B cell (primary cell): ENCODE results near the gene OPHN1. TPM values are rescaled to one million over a fixed set of nuclear protein-coding genes. Genes with fewer than 3 reads are reported as not detected.

Source experiments
- ATAC-seq: fragments of 200-7000 bp; cut with Tn5 transposase; one replicate; pipeline ENCODE4 v1.10.0; 2021; ENCODE audit warnings: low read depth, mild to moderate bottlenecking, moderate number of reproducible peaks, moderate library complexity
- CTCF ChIA-PET: fragments of 350-600 bp; sonication (Branson Sonifier 250); formaldehyde crosslinking; loops from one replicate; lab custom pipeline; 2021; ENCODE audit warnings: antibody characterized with exemption, inconsistent platforms; lab: Charles Lee
- POLR2A ChIA-PET: fragments of 350-600 bp; sonication (Branson Sonifier 250); formaldehyde crosslinking; loops from one replicate; lab custom pipeline; 2021; ENCODE audit warnings: antibody characterized with exemption; lab: Charles Lee
- DNase-seq: peaks from one replicate; pipeline ENCODE4 v3.0.0; 2013
- H2AFZ ChIP-seq: 2 replicates; pipeline ENCODE4 v1.6.1; 2012; ENCODE audit warnings: mild to moderate bottlenecking, low read depth, low read length; ENCODE audit not compliant: insufficient read depth, poor library complexity, severe bottlenecking
- H3K27ac ChIP-seq, 2 donors: 1 replicate in 1 of 2; 2 replicates in 1 of 2; pipeline ENCODE4 v1.5.1; 2012 to 2013; ENCODE audit warnings: low read length in 2 of 2, mild to moderate bottlenecking in 2 of 2, moderate library complexity in 1 of 2
- H3K27me3 ChIP-seq, 4 experiments: fragments of 200-600 bp in 1 of 4; sonication (generic) in 1 of 4; replicated peaks in 1 of 4; 1 replicate in 2 of 4; 2 replicates in 2 of 4; pipeline versions ENCODE4 v1.6.1 to v1.7.0; 2013 to 2016; ENCODE audit warnings: low read length in 3 of 4, mild to moderate bottlenecking in 2 of 4, mixed read lengths in 1 of 4, moderate library complexity in 1 of 4; ENCODE audit not compliant: insufficient read depth in 4 of 4, control insufficient read depth in 3 of 4; ENCODE audit errors: control extremely low read depth in 1 of 4
- H3K36me3 ChIP-seq, 2 experiments: replicated peaks in 1 of 2; 1 replicate in 1 of 2; 2 replicates in 1 of 2; pipeline versions ENCODE4 v1.6.1 to v1.7.1; 2013; ENCODE audit warnings: low read length in 1 of 2; ENCODE audit not compliant: insufficient read depth in 2 of 2, control insufficient read depth in 1 of 2; ENCODE audit errors: control extremely low read depth in 1 of 2, extremely low read depth in 1 of 2
- H3K4me1 ChIP-seq, 2 donors: fragments of 200-600 bp in 1 of 2; sonication (generic) in 1 of 2; 1 replicate in 1 of 2; 2 replicates in 1 of 2; pipeline versions ENCODE4 v1.5.1 to v1.6.1; 2013 to 2017; ENCODE audit warnings: low read length in 2 of 2; ENCODE audit not compliant: control insufficient read depth in 2 of 2, insufficient read depth in 2 of 2
- H3K4me2 ChIP-seq: replicated peaks from 2 replicates; pipeline ENCODE3; 2012; ENCODE audit warnings: mild to moderate bottlenecking, low read depth, low read length; ENCODE audit not compliant: poor library complexity, severe bottlenecking
- H3K4me3 ChIP-seq, 5 experiments: fragments of 200-600 bp in 1 of 5; sonication (generic) in 1 of 5; 1 replicate in 3 of 5; 2 replicates in 2 of 5; pipeline versions ENCODE4 v1.5.1 to v1.7.0; 2011 to 2016; ENCODE audit warnings: low read length in 4 of 5, mild to moderate bottlenecking in 4 of 5, low read depth in 2 of 5, control low read depth in 1 of 5, moderate library complexity in 1 of 5; ENCODE audit not compliant: insufficient read depth in 1 of 5; ENCODE audit errors: control extremely low read depth in 1 of 5, extremely low read depth in 1 of 5
- H3K79me2 ChIP-seq: fragments of 200-600 bp; sonication (generic); one replicate; pipeline ENCODE4 v1.6.0; 2016; ENCODE audit warnings: low read length; ENCODE audit not compliant: control insufficient read depth, insufficient read depth
- H3K9ac ChIP-seq: fragments of 200-600 bp; sonication (generic); 2 replicates; pipeline ENCODE4 v1.6.1; 2017; ENCODE audit warnings: mild to moderate bottlenecking, low read length, moderate library complexity
- H3K9me3 ChIP-seq, 3 donors: one replicate each; pipeline versions ENCODE4 v1.6.1 to v1.7.1; 2013; ENCODE audit warnings: low read length in 2 of 3; ENCODE audit not compliant: control insufficient read depth in 2 of 3, insufficient read depth in 1 of 3; ENCODE audit errors: control extremely low read depth in 1 of 3
- H4K20me1 ChIP-seq: 2 replicates; pipeline ENCODE4 v1.6.0; 2012; ENCODE audit warnings: mild to moderate bottlenecking, low read length; ENCODE audit not compliant: insufficient read depth, control insufficient read depth, poor library complexity, severe bottlenecking
- H3K27ac Mint-ChIP-seq: one replicate; pipeline ENCODE4 v1.8.0; 2021; ENCODE audit warnings: mixed read lengths
- H3K27me3 Mint-ChIP-seq: one replicate; pipeline ENCODE4 v1.8.0; 2021; ENCODE audit warnings: mixed read lengths
- H3K4me1 Mint-ChIP-seq: one replicate; pipeline ENCODE4 v1.8.0; 2021; ENCODE audit warnings: mixed read lengths
- H3K4me3 Mint-ChIP-seq: one replicate; pipeline ENCODE4 v1.8.0; 2021; ENCODE audit warnings: mixed read lengths
- H3K9me3 Mint-ChIP-seq: one replicate; pipeline ENCODE4 v1.8.0; 2022; ENCODE audit warnings: mixed read lengths; ENCODE audit not compliant: insufficient read depth
- EZH2 ChIP-seq: IDR thresholded peaks from 2 replicates; pipeline ENCODE4 v1.6.1; 2012; ENCODE audit warnings: borderline replicate concordance, low read depth, mild to moderate bottlenecking, moderate library complexity, low read length; ENCODE audit not compliant: insufficient read depth, poor library complexity, severe bottlenecking
- WGBS: methylation state at CpG from one replicate; pipeline ENCODE4 v1.1.5; 2013; ENCODE audit warnings: missing lambda C conversion rate; ENCODE audit not compliant: insufficient coverage; 5-methylcytosine and 5-hydroxymethylcytosine counted together
- intact Hi-C: fragments of 100-400 bp; cut with micrococcal nuclease; formaldehyde crosslinking; loops from one replicate; pipeline ENCODE4 v1.10.0; 2022
- polyA plus RNA-seq: library from polyadenylated mRNA; depleted of rRNA; stranded (reverse); fragments of >200 nt; gene quantifications from 2 replicates; pipeline ENCODE4 v1.2.3, GENCODE V29; 2012
- total RNA-seq, 2 donors: library from RNA; stranded (reverse); fragments of 120-200 nt in 1 of 2; gene quantifications; 1 replicate in 1 of 2; 2 replicates in 1 of 2; pipeline versions ENCODE4 v1.2.3 to v1.2.4, GENCODE V29; 2013 to 2022
- TF ChIP-seq, protein P1 (sequence below): fragments of 200-600 bp; IDR thresholded peaks from one replicate; pipeline ENCODE4 v1.8.0; 2022; ENCODE audit warnings: antibody characterized with exemption, mild to moderate bottlenecking

The OPHN1 gene
- total and polyA plus RNA-seq, 2 donors (not counting 1 experiment from before 2014, with no cell fraction given), result 0.03 to 0.17 TPM

- Histone ChIP-seq H2AFZ (no peak overlapping the region), H3K4me1 (no peaks in the 10 kb centered on the region), H3K36me3 (no peaks in the 10 kb centered on the region), H3K4me3 (no peak overlapping the region), H4K20me1 (no peaks in the 10 kb centered on the region), H3K79me2 (no peaks in the 10 kb centered on the region), H3K27me3 (no peaks in the 10 kb centered on the region), H3K27ac (no peak overlapping the region), H3K9ac (no peak overlapping the region), H3K4me2 (no peak overlapping the region), H3K9me3 (no peaks in the 10 kb centered on the region)
- intact Hi-C loops, result no loop called here
- no peak overlapping the region for H3K4me3 Mint-ChIP-seq
- H3K9me3 Mint-ChIP-seq, result no peaks in the 10 kb centered on the region
- POLR2A ChIA-PET, result no interaction called here
- no peak for TF ChIP-seq EZH2
- TF ChIP-seq, protein P1, sequence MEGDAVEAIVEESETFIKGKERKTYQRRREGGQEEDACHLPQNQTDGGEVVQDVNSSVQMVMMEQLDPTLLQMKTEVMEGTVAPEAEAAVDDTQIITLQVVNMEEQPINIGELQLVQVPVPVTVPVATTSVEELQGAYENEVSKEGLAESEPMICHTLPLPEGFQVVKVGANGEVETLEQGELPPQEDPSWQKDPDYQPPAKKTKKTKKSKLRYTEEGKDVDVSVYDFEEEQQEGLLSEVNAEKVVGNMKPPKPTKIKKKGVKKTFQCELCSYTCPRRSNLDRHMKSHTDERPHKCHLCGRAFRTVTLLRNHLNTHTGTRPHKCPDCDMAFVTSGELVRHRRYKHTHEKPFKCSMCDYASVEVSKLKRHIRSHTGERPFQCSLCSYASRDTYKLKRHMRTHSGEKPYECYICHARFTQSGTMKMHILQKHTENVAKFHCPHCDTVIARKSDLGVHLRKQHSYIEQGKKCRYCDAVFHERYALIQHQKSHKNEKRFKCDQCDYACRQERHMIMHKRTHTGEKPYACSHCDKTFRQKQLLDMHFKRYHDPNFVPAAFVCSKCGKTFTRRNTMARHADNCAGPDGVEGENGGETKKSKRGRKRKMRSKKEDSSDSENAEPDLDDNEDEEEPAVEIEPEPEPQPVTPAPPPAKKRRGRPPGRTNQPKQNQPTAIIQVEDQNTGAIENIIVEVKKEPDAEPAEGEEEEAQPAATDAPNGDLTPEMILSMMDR, result no peak
- DNase-seq (no peak), ATAC-seq (no peak)
- no CpG with 5 or more reads among the region's 3 CpGs for WGBS
- H3K4me1 Mint-ChIP-seq, result no peaks in the 10 kb centered on the region
- H3K27ac Mint-ChIP-seq, result no peak overlapping the region
- CTCF ChIA-PET, result no interaction called here
- no peaks in the 10 kb centered on the region for H3K27me3 Mint-ChIP-seq
These were observed 78.2 kb downstream of the OPHN1 start for GRCh38 chrX:68354879-68355628.

DNA sequence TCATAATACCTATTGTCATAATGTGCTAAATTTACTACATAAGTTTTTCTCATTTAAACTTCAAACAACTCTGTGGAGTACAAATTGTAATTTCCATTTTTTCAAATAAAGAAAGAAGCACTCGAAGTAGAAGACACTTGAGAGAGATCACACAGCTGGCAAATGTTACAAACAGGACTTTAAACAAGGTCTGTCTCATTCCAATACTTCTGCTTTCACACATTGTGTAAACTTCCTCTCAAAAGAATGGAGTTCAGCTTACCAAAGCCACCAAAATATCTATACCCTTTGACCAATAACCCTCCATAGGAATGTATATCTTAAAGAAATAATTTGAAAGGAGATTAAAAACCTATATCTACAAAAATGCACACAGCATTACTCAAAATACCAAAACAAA lies 88.3 kb downstream of the OPHN1 start:
- Histone ChIP-seq H3K9me3 (no peaks in the 10 kb centered on the region), H3K4me1 (no peaks in the 10 kb centered on the region), H3K36me3 (no peaks in the 10 kb centered on the region), H3K27ac (no peak overlapping the region), H3K4me3 (no peak overlapping the region), H3K79me2 (no peaks in the 10 kb centered on the region), H4K20me1 (no peaks in the 10 kb centered on the region), H2AFZ (no peak overlapping the region), H3K27me3 (no peaks in the 10 kb centered on the region), H3K4me2 (no peak overlapping the region), H3K9ac (no peak overlapping the region)
- WGBS, result no CpG with 5 or more reads among the region's 1 CpG
- Mint-ChIP-seq H3K9me3 (no peaks in the 10 kb centered on the region), H3K27ac (no peak overlapping the region), H3K27me3 (no peaks in the 10 kb centered on the region), H3K4me3 (no peak overlapping the region), H3K4me1 (no peaks in the 10 kb centered on the region)
- DNase-seq (no peak), ATAC-seq (no peak)
- intact Hi-C loops, result no loop called here
- POLR2A ChIA-PET, result no interaction called here
- CTCF ChIA-PET, result no interaction called here
- no peak for TF ChIP-seq EZH2
- TF ChIP-seq, protein P1, result no peak
